GM10266 (cell line): ENCODE data around the gene BEST4.
"Not testable (repeated sequence)": the region's sequence is repeated elsewhere in the genome, so short reads cannot be mapped to it uniquely, and the experiment has no call there.

Experiments
- DNase-seq: peaks from one replicate; pipeline ENCODE4 v3.0.0; 2012; ENCODE audit errors: extremely low spot score
- TF ChIP-seq, protein P1 (sequence below): IDR thresholded peaks from 2 replicates; pipeline ENCODE4 v1.5.1; 2012; ENCODE audit warnings: mild to moderate bottlenecking, low read depth; ENCODE audit not compliant: control insufficient read depth, insufficient read depth; ENCODE audit errors: missing control alignments

The BEST4 gene

DNA sequence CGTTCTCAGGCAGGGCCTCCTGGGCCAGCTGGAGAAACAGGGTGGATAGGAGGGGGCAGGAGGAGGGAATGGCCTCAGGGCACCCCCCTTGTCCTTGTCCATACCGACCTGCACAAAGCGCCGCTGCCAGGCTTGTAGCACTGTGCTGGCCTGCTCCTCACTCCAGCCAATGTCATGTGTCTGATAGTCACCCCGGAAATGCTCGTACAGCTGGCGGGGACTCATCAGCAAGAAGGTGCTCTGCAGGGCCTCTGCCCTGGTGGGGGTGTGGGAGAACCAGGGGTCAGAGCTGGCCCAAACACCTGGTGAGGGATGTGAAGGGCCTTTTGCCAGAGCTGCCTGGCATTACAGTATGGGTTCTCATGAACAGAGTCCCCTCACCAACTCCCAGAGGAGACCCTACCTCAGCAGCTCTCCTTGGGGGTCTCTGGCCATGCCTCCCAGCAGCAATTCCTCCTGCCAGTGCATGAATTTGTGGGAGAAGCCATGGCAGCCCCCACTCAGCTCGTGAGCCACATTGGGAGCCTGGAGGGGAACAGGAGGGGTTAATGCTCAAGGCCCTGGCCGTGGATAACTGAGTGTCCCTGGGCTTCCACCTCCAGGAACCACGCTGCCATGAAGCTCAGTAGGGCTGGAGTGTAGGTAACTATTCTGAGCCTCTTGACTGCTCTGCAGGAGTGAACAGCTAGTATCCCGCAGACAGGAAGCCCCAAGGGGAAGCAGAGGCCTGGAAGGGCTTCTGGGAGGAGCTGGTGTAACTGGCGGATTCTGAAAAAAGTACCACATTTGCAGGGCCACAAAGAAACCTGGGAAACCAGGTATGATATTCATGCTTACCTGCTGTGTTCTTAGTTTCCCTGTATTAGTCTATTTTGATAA is 41.8 kb upstream of the BEST4 start:
- TF ChIP-seq, protein P1, sequence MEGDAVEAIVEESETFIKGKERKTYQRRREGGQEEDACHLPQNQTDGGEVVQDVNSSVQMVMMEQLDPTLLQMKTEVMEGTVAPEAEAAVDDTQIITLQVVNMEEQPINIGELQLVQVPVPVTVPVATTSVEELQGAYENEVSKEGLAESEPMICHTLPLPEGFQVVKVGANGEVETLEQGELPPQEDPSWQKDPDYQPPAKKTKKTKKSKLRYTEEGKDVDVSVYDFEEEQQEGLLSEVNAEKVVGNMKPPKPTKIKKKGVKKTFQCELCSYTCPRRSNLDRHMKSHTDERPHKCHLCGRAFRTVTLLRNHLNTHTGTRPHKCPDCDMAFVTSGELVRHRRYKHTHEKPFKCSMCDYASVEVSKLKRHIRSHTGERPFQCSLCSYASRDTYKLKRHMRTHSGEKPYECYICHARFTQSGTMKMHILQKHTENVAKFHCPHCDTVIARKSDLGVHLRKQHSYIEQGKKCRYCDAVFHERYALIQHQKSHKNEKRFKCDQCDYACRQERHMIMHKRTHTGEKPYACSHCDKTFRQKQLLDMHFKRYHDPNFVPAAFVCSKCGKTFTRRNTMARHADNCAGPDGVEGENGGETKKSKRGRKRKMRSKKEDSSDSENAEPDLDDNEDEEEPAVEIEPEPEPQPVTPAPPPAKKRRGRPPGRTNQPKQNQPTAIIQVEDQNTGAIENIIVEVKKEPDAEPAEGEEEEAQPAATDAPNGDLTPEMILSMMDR = no peak
- DNase-seq = no peak

DNA sequence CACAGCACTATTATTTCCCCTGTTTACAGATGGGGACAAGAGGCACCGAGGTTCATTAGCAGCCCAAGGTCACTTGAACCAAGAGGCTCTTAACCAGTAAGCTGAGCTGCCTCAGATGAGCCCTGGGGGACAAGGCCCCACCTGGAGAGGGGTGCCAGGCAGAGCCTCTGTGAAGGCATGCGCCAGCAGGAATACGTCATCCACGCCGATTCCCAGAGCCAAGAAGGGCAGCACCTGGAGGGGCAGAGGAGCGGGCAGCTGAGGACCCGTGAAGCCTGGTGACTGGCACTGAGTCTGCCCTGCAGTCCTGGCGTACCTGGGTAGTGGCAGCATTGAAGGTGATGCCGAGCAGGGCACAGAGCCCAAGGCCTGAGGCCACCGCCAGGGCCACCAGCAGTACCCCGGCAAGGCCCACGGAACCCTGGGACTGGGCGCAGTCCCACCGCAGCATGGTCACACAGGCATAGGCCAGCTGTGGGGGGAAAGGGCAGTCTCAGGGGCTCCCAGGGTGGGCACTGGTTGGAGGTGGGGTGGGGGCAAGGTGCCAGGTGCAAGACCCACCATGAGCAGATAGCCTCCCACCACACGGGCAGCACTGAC is 41.0 kb upstream of the BEST4 start:
- no peak for DNase-seq
- TF ChIP-seq, protein P1 = no peak

DNA sequence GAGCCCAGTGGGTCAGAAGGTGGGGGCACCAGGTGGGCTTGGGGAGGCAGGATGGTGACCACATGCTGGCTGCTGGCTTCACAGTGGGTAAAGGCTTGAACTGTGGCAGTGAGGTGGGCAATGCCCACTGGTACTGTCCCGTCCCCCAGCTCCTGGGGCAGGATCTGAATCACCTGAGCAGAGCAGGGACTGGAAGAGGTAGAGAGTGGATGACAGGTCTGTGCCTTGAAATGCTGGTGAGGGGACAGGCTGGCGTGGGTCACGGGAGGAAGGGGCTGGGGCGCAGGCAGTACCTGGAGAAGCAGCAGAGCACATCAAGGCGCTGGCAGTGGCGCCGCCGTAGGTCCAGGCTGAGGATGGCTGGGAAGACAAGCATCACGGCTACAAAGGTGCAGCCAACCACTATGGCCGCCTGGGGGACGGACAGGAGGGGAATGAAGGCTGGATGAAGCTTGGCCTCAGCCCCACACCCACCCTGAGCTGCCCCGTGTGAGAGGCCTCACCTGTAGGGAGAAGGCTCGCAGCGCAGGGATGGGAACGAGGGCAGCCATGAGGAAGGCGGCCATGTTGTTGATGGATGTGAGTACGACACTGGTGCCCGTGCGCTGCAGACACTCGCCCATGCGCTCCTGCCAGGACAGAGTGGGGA is 40.2 kb upstream of the BEST4 start:
- no peak for DNase-seq
- TF ChIP-seq, protein P1 = no peak

DNA sequence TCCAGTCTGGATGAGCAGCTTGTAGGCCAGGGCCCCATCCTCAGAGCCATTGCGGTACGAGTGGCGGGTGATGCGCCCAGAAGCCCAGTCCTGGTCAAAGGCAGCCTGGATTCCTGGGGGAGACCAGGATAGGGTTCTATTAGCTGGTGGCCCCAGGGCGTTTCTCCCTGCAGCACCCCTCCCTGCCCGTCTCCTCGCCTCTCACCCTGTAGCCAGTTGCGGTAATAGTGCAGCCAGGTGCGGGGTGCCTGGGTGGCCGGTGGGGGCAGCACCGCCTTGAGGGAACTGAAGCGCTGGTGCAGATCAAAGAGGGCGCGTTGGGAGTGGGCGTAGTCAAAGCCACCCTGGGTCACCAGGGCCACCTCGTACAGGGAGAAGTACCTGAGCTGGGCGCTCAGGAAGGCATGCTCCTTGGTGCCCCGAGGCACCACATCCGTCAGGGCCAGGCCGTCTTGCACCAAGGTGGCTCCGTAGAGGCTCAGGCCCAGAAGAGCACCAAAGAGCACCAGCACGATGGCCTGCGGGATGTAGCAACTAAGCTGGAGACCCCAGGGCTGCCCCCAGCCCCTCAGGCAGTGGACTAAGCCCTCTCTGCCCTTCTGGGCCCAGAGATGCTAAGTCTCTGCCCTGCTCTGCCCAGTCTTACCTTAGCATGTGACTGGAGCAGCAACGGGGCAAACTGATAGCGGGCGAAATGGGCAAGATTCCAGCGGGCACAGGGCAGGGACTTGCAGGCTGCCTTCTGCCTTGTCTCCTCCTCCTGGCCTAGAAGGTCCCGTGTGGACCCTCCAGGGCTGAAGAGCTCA is 39.4 kb upstream of the BEST4 start:
- TF ChIP-seq, protein P1 = no peak
- no peak for DNase-seq

DNA sequence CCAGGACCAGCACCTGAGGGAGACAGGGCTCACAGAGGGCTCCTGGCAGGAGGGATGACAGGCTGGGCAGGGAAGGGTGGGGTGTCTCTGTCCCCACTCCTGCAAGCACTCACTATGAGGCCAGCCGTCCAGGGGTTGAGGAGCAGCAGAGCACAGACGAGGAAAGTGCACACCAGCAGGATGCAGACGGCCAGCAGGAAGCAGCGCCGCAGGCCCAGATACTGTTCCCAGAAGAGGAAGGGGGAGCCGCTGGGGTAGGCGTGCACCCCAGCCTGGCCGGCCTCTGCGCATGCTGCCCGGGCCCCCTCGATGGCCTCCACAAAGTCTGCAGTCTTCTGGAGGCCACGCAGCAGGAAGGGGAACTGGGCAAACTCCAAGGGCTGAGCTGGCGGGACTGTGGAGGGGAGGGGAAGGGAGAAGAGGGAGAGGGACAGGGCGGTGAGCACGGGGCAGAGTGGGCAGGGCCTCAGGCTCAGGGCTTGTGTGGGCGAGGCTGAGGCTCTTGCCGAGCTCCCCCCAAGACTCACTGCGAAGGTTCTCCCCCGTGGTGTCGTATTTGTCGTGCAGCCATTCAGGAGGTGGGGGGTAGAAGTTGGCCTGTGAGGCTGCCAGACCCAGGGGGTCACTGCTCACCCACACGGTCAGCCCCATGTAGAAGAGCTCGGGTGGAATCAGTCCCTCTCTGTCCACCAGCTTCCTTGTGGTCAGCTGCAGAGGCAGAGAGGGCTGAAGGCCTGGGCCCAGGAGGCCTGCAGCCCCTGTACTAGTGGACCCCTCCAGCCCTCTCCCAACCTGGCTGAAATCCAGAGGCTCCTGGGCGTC is 38.6 kb upstream of the BEST4 start:
- TF ChIP-seq, protein P1 = no peak

DNA sequence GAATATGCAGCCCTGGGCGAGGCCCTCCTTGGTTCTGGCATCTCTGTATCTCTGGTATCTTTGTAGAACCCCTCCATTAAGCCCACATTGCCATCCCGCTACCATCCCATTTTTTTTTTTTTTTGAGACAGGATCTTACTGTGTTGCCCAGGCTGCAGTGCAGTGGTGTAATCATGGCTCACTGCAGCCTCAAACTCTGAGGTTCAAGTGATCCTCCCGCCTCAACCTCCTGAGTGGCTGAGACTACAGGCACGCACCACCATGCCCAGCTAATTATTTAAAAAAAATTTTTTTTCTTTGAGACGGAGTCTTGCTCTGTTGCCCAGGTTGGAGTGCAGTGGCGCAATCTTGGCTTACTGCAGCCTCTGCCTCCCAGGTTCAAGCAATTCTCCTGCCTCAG is 36.4 kb upstream of the BEST4 start:
- not testable (repeated sequence) for DNase-seq

More for the DNA sequence above, 38.6 kb upstream of the BEST4 start:
- no peak for DNase-seq
